SW480 (cell line): ENCODE measurements around the gene FSCN2.
"Not testable (repeated sequence)": the region's sequence is repeated elsewhere in the genome, so short reads cannot be mapped to it uniquely, and the experiment has no call there.

Source experiments
- DNase-seq: peaks from one replicate; pipeline ENCODE4 v3.0.0-alpha.2; 2016; ENCODE audit warnings: low spot score

The FSCN2 gene

GRCh38 chr17:81528651-81529436 lies 667 bp downstream of the FSCN2 start:
- DNase-seq, result peak; percentile 49

GRCh38 chr17:81529437-81529803 lies 1.2 kb downstream of the FSCN2 start:
- DNase-seq, result no peak

GRCh38 chr17:81531013-81531412 lies 2.8 kb downstream of the FSCN2 start:
- not testable (repeated sequence) for DNase-seq

GRCh38 chr17:81531998-81532404 lies 3.8 kb downstream of the FSCN2 start:
- not testable (repeated sequence) for DNase-seq

- no peak for DNase-seq
Measured at GRCh38 chr17:81532490-81533287, 4.5 kb downstream of the FSCN2 start.

- DNase-seq, result no peak
Measured at GRCh38 chr17:81533339-81534141, 5.4 kb downstream of the FSCN2 start.

GRCh38 chr17:81534157-81535006 lies 6.2 kb downstream of the FSCN2 start:
- DNase-seq, result peak; percentile 60

- no peak for DNase-seq
Measured at GRCh38 chr17:81535007-81535328, 6.8 kb downstream of the FSCN2 start.

- no peak for DNase-seq
Measured at GRCh38 chr17:81535480-81536298, 7.5 kb downstream of the FSCN2 start.

GRCh38 chr17:81536299-81537290 lies 8.4 kb downstream of the FSCN2 start:
- DNase-seq, result no peak

GRCh38 chr17:81537343-81537855 lies 9.2 kb downstream of the FSCN2 start:
- DNase-seq, result peak; percentile 55

- no peak for DNase-seq
Measured at GRCh38 chr17:81537856-81538555, 9.8 kb downstream of the FSCN2 start.

- DNase-seq, result no peak
Measured at GRCh38 chr17:81538651-81539570, 10.7 kb downstream of the FSCN2 start.

- DNase-seq, result no peak
Measured at GRCh38 chr17:81539571-81539900, 11.4 kb downstream of the FSCN2 start.

GRCh38 chr17:81539961-81540675 lies 11.9 kb downstream of the FSCN2 start:
- DNase-seq, result no peak

GRCh38 chr17:81540676-81541027 lies 12.5 kb downstream of the FSCN2 start:
- DNase-seq, result no peak

- DNase-seq, result no peak
Measured at GRCh38 chr17:81541123-81541522, 12.9 kb downstream of the FSCN2 start.
